Gastroesophageal sphincter (tissue), 3 donors: ENCODE results near the gene CLDN5.

Experiments used
- CTCF ChIP-seq, 4 experiments: fragments of 200-600 bp in 2 of 4; fragments of 450-650 bp in 2 of 4; sonication (generic) in 1 of 4; IDR thresholded peaks; one replicate each; pipeline ENCODE4 v1.5.1; 2017 to 2019; ENCODE audit warnings: antibody characterized with exemption in 4 of 4, mild to moderate bottlenecking in 2 of 4, moderate library complexity in 2 of 4
- POLR2A ChIP-seq, 2 donors: fragments of 450-650 bp; IDR thresholded peaks; one replicate each; pipeline ENCODE4 v1.6.1; 2017; ENCODE audit warnings: antibody characterized with exemption in 2 of 2, mild to moderate bottlenecking in 2 of 2, moderate library complexity in 1 of 2
- POLR2AphosphoS5 ChIP-seq: sonication (generic); formaldehyde crosslinking; IDR thresholded peaks from one replicate; pipeline ENCODE4 v1.6.1; 2017; ENCODE audit warnings: antibody characterized with exemption

- TF ChIP-seq CTCF (IDR thresholded peaks at IDR 0.05) (no peak), POLR2A (IDR thresholded peaks at IDR 0.05) (no peak), POLR2AphosphoS5 (no peak)
Measured at GRCh38 chr22:19569276-19569640, 45.0 kb upstream of the CLDN5 start.
